GM12892 (cell line): Measurements from ENCODE around the gene VPS13D.

ENCODE experiments used
- POLR2A ChIP-seq: IDR thresholded peaks from 2 replicates; pipeline ENCODE4 v1.6.1; 2011; ENCODE audit warnings: low read depth, low read length, control low read depth
- TAF1 ChIP-seq: IDR thresholded peaks from 2 replicates; pipeline ENCODE4 v1.6.1; 2011; ENCODE audit warnings: low read depth, mild to moderate bottlenecking, control low read depth, low read length, borderline replicate concordance

DNA sequence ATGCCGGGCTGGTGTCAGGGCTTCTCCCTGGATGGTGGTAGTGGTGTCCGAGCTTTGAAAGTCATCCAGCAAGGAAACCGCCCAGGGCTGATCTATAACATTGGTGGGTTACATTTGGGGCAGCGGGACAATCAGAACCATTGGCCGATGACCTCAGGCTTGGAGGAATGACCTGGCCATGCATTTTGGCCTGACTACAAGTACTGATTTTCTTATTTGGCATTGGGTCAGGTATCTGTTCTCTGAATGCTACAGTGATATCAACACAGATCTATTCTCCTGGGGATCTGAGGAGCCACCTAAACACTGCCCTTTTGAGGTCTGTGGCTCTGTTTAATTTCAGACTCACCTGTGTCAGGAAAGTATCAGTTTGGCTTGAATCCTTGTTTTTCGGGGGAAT, 128.7 kb downstream of the VPS13D start:
- TF ChIP-seq TAF1 (no peak), POLR2A (no peak)
